Left ventricle myocardium inferior (tissue), 1 donor: ENCODE measurements around the gene GULP1. TPM values are rescaled to one million over a fixed set of nuclear protein-coding genes. Genes with fewer than 3 reads are reported as not detected.

Source experiments
- DNase-seq: peaks from one replicate; pipeline ENCODE4 v3.0.0-alpha.2; 2020
- H3K27ac ChIP-seq: fragments of 200-600 bp; replicated peaks from 2 replicates; pipeline ENCODE4 v1.8.0; 2021
- H3K27me3 ChIP-seq: fragments of 200-600 bp; 2 replicates; pipeline ENCODE4 v1.8.0; 2021; ENCODE audit warnings: low read depth
- H3K36me3 ChIP-seq: fragments of 200-600 bp; 2 replicates; pipeline ENCODE4 v1.8.0; 2021
- H3K4me1 ChIP-seq: fragments of 200-600 bp; 2 replicates; pipeline ENCODE4 v1.8.0; 2021
- H3K4me3 ChIP-seq: fragments of 200-600 bp; 2 replicates; pipeline ENCODE4 v1.8.0; 2021; ENCODE audit warnings: mild to moderate bottlenecking, moderate library complexity
- H3K9me3 ChIP-seq: fragments of 200-600 bp; replicated peaks from 2 replicates; pipeline ENCODE4 v1.8.0; 2021
- CTCF ChIP-seq: fragments of 200-600 bp; IDR thresholded peaks from 2 replicates; pipeline ENCODE4 v1.8.0; 2021; ENCODE audit warnings: antibody characterized with exemption, mild to moderate bottlenecking, borderline replicate concordance
- intact Hi-C: fragments of 100-400 bp; cut with micrococcal nuclease; formaldehyde crosslinking; loops from one replicate; pipeline ENCODE4 v1.11.0; 2022
- total RNA-seq: library from RNA; stranded (reverse); fragmentation: NEBNext Ultra II Directional; extraction: Animal tissue kit (Norgen Biotek cat#: 25700); gene quantifications from one replicate; pipeline ENCODE4 v1.2.1, GENCODE V29; 2021
- donor health status: DM: no; HTN: yes; CAD: no; lungs with severe emphysema.

Gene GULP1
- total RNA-seq, 1 donor from 2014 or later, result 5.7 TPM

DNA sequence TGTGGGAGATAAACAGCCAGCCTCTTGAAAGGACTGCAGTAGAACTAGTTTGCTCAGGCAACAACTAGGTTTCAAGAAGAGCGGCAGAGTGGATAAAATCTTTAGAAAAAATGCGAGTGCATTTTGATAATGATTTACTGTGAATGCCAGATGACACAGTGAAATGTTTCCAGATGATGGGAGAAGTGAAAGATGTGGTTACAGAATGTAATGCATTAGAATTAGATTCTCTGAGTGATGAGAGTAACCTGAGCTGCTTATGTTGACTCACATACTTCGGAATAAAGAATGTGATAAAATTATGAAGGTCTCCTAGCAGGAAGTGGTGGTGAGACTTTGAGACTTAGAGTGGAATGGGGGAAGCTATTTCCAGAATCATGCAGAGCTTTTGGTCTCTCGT lies 184.3 kb downstream of the GULP1 start:
- Histone ChIP-seq H3K4me3 (no peak overlapping the region), H3K9me3 (peaks cover 14% of the 10 kb centered on the region), H3K27ac (no peak overlapping the region), H3K4me1 (no peaks in the 10 kb centered on the region), H3K27me3 (no peaks in the 10 kb centered on the region), H3K36me3 (no peaks in the 10 kb centered on the region)
- no peak for DNase-seq
- intact Hi-C loops, result no loop called here
- no peak for TF ChIP-seq CTCF

DNA sequence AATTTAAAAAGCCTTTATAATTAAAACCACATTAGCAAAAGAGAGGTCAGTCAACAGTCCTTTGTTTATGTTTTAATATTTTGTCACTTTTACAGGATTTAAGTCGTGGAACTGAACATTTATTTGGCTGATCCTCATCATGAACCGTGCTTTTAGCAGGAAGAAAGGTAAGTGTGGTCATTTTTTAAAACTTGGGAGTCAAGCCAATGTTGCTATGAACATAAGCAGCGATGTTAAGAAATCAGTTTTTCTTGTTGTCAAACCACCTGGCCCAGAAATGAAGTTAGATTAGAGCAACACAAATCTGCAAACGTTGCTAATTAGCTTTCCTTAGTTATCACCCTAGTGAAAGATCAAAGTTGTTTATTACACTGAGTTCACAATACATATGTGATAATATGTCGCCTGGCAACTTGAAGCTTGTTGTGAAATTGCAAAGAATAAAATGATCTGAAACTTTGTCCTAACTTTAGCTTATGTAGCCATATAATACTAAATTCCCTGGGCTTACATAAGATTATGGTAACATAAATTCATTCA lies 186.0 kb downstream of the GULP1 start:
- Histone ChIP-seq H3K27me3 (no peaks in the 10 kb centered on the region), H3K4me3 (no peak overlapping the region), H3K36me3 (no peaks in the 10 kb centered on the region), H3K9me3 (no peaks in the 10 kb centered on the region), H3K27ac (no peak overlapping the region), H3K4me1 (no peaks in the 10 kb centered on the region)
- no peak for DNase-seq
- TF ChIP-seq CTCF, result no peak
- intact Hi-C loops, result no loop called here

DNA sequence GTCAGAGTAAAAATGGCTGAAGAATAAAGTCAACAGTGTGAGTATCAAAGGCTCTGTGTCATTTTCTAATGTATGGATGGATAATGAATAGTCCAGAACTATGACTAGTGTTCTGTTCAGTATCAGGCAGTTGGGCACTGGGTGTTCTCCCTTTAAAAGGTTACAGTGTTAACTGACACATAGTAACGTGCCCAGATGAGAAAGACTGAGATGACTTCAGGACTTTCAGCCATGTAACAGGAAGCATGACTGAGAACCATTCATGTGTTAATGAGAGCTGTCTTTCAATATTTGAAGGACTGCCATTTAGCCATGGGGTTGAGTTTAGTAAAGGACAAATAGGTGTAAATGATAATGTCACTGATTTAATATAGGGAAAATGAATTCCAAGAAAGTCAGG lies 187.1 kb downstream of the GULP1 start:
- Histone ChIP-seq H3K36me3 (no peaks in the 10 kb centered on the region), H3K4me1 (no peaks in the 10 kb centered on the region), H3K4me3 (no peak overlapping the region), H3K9me3 (no peaks in the 10 kb centered on the region), H3K27ac (no peak overlapping the region), H3K27me3 (no peaks in the 10 kb centered on the region)
- DNase-seq, result no peak
- intact Hi-C loops, result no loop called here
- TF ChIP-seq CTCF, result no peak

- no peak for TF ChIP-seq CTCF
- no peak for DNase-seq
- Histone ChIP-seq H3K27ac (no peak overlapping the region), H3K27me3 (no peaks in the 10 kb centered on the region), H3K9me3 (no peaks in the 10 kb centered on the region), H3K36me3 (no peaks in the 10 kb centered on the region), H3K4me3 (no peak overlapping the region), H3K4me1 (no peaks in the 10 kb centered on the region)
- intact Hi-C loops, result no loop called here
These were observed 189.8 kb downstream of the GULP1 start for GRCh38 chr2:188481474-188481873.

DNA sequence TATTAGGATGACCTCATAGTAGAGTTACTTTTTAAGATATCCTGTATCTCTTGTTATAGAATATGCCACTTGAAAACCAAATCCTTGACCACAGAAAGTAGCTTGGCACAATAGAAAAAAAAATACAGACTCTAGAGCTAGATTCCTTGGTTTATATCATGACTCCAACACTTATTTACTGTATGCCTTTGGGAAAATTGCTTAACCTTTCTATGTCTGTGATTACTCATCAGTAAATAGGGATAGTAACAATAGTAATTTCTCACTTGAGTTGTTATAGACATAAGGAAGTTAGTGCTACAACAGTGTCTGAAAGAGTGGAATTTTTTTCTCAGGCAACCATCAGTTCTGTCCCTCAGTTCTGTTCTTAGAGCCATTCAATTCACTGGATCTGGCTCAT lies 193.8 kb downstream of the GULP1 start:
- Histone ChIP-seq H3K4me3 (no peak overlapping the region), H3K9me3 (no peaks in the 10 kb centered on the region), H3K27ac (no peak overlapping the region), H3K4me1 (no peaks in the 10 kb centered on the region), H3K36me3 (no peaks in the 10 kb centered on the region), H3K27me3 (no peaks in the 10 kb centered on the region)
- DNase-seq, result no peak
- no peak for TF ChIP-seq CTCF
- intact Hi-C loops, result no loop called here

DNA sequence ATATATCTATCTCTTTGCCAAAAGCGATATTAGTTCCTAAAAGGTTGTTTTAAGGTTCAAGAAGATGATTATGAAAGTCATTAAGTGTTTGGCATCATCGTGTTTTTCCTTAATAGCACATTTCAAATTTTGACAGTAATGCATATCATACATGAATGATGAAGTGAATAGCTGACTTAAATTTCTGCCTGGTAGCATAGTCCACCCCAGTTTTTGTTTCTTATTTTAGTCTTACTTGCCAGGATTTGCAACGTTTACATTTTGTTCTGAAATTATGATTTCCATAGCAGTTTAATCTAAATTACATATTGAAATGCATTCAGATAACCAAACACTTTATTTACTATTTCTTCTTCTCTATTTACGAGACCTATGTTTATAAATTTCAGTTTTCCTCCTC lies 201.1 kb downstream of the GULP1 start:
- intact Hi-C loops, result no loop called here
- Histone ChIP-seq H3K27me3 (no peaks in the 10 kb centered on the region), H3K27ac (no peak overlapping the region), H3K4me3 (no peak overlapping the region), H3K4me1 (no peaks in the 10 kb centered on the region), H3K9me3 (no peaks in the 10 kb centered on the region), H3K36me3 (no peaks in the 10 kb centered on the region)
- TF ChIP-seq CTCF, result no peak
- DNase-seq, result no peak
